Non-pigmented ciliary epithelial cell (primary cell): ENCODE data around the gene POF1B.
"Not testable (repeated sequence)": the region's sequence is repeated elsewhere in the genome, so short reads cannot be mapped to it uniquely, and the experiment has no call there.

Experiments
- DNase-seq: peaks from one replicate; pipeline ENCODE4 v3.0.0-alpha.2; 2010; ENCODE audit warnings: low read depth

Gene POF1B

DNA sequence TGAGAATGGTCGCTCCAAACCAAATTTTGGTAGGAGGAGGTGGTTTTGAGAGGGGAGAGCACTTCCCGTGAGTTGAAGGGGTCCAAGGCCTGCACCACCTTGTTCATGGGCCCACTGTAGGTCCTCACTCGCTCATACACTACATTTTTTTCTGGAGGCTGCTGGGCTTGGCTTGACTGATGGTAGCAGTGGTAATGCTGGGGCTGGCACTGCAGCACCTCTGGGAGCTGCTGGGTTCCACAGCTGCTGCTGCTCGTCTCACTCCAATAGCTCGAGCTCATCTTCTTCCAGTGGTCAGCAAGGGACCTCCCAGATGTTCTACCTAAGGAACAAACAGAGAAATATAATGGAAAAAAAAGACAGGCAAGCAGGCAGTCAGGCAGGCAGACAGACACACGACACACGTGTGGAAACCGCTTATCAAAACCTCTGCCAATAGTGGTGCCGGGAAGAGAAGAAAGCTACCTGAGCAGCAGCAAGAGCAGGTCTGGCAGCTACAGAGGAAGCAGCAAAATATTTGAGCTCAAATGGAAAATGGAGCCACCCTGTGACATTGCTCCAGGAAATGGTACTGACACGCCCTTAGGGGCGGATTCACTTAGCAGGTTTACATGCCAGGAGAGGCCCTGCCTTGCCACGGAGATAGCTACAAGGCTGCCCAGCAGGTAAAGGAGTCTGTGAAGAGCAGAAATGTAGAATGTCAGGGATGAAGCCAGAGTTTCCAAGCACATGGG lies at the start of gene POF1B:
Gene POF1B, minus strand, starts transcription at position 492 of the 734 bp plus-strand sequence. Its CDS starts 211 bp downstream, at position 281.
- DNase-seq = no peak

GRCh38 chrX:85429066-85429465 lies 49.6 kb upstream of the POF1B start:
- DNase-seq = no peak

DNA sequence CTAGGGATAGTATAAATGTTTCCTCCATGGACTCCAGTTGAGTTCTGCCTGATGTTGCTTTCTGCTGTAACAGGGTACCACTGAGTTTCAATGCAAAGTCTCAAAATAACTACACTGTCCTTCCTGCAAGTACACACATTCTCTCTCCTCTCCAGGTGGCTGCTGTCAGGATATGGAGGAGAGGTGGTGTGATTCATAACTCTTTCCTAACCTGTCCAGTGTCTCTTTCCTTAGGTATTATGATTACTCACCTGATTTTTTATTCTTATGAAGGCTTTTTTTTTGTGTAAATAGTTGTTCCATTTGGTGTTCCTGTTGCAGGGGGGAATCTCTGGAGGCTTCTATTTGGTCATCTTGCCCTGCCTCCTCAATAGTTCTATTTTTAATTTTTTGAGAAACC lies 39.8 kb upstream of the POF1B start:
- no peak for DNase-seq

- DNase-seq = no peak
These were observed 12.4 kb upstream of the POF1B start for GRCh38 chrX:85391878-85392238.

GRCh38 chrX:85391185-85391877 lies 11.9 kb upstream of the POF1B start:
- DNase-seq = no peak

DNA sequence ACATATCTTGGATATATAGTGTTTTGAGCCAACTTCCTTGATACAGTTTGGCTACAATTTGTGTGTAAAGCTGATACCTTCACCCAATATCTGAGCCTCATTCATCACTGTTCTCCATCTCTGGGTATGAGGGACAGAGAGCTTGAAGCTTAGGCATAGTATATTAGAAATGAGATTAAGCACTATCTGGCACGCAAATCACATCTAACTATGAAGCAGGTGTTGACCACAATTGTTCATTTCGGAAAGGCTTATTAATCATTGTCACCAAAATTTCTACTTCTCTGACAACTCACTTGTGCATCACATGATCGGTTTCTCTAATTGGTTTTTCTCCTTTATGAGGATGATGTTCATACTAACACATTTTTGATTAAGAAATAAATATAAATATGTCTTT lies 2.1 kb upstream of the POF1B start:
- no peak for DNase-seq

- no peak for DNase-seq
These were observed 1.0 kb downstream of the POF1B start for GRCh38 chrX:85378461-85378860.

DNA sequence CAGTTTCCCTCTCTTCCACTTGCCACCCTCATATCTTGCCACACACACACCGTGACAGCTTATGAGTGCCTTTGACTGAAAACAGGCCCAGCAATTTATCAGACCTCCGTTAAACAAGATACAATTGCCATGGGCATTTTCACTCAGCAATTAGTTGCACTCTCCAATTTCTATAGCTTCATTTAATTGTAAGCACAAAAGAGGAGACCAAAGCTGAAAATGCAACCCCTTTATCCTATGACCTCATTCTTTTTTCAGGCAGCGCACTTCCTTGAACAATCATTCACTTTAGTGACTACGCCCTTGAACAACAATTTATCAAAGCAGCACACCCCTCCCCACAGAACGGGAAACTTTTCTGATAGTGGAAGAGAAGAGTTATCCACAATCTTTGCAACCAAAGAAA lies 4.1 kb downstream of the POF1B start:
- DNase-seq = no peak

DNA sequence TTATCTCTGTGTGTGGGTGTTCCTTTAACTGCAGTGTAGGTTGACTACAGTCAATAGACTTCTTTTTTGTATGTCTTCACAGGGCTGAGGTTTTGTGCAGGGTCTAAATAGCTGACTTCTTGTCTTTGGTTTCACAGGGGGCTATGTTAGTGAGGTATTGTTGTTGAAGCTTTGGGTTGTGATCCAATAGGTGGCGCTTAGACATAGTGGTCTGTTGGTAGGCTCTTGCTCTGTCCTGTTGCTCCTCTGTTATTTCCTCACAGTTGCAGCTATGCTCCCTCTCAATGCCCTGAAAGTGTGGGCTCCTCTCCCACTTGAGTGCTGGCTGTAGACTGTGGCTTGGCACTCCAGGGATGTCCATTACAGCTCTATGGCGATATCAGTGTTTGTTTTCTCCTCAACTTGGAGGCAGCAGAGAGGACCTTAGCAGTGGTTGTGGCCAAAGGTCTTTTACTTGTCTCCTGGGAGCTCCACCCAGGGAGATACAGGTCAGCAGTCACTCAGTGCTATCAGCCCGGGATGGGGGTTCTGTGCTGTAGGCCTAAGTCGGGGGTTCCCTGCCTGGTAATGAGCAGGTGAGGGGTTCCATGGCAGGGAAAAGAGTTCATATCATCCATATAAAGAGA lies 14.0 kb downstream of the POF1B start:
- no peak for DNase-seq

GRCh38 chrX:85359051-85359450 lies 20.4 kb downstream of the POF1B start:
- no peak for DNase-seq

- DNase-seq = no peak
These were observed 33.9 kb downstream of the POF1B start for GRCh38 chrX:85345523-85345922.

- no peak for DNase-seq
These were observed 52.5 kb downstream of the POF1B start for GRCh38 chrX:85327060-85327333.

DNA sequence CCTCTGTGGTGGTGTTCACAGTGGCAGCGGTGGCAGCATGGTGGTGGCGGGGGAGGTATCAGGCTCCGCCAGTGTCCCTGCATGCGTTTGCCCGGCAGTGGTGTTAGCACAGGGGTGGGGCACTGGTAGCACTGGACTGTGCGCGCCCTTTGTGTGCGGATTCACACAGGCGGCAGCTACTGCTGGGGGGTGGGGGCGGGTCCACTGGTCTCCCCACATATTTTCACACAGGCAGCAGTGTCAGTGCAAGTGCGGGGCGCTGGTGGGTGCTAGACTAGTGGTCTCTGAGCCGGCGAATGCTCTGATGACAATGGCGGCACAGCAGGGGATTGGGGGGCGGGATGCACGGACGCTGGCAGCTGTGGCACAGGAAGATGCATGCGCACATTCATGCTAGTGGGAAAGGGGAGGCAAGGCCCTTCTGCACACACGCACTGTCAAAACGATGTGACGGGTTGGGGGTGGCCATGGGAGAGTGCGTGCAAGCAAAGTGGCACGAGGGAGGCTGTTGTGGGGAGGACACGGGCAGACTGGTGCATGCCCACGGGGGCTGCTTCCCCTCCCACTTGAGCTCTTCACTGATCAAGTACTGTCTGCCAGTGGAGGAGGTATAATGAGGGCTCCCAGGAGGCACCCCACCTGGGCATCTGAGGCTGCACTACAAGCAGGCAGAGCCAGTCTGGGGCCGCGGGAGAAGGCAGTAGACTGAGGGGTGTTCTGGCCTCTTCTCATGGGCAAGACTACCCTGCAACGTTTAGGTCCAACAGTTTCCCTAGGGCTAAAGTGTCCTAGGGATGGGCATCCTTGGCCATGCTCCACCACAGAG lies 53.0 kb downstream of the POF1B start:
- no peak for DNase-seq

DNA sequence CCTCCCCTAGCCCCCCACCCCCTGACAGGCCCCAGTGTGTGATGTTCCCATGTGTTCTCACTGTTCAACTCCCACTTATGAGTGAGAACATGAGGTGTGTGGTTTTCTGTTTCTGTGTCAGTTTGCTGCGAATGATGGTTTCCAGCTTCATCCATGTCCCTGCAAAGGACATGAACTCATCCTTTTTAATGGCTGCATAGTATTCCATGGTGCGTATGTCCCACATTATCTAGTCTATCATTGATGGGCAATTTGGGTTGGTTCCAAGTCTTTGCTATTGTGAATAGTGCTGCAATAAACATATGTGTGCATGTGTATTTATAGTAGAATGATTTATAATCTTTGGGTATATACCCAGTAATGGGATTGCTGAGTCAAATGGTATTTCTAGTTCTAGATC lies 68.1 kb downstream of the POF1B start:
- DNase-seq = not testable (repeated sequence)

- DNase-seq = no peak
These were observed 69.7 kb downstream of the POF1B start for GRCh38 chrX:85309717-85310116.

- DNase-seq = no peak
These were observed 75.9 kb downstream of the POF1B start for GRCh38 chrX:85303544-85303943.

DNA sequence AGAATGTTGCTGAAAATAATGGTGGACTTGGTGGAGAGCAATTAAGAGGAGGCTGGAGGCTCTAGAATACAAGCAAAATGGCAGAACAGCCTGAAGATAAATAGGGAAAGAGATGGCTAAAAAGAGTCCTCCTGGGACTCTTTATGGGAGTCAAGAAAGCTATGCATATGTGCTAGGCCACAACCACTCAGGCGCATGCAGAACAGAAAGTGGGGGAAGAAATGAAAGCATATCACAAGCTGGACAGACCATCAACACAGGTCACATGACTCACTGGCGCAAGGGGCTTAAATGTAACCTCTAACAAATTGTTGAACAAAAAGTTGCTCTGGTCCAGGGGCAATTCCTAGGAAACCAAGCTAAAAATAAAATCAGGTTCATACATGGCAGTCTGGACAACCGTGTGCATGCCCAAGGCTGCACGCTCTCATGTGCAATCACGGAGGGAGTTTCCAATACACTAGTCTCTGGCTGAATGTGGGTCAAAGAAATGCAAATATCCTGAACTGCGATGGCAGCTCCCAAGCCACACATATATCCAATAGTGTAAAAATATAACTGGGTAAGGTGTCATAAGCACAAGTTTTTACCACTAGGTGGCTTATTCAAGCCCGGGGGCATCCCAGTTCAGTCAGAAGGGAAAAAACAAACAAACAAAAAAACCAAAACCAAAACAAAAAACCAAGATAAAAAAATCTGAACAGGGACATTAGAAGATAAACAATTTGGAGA lies 90.3 kb downstream of the POF1B start:
- no peak for DNase-seq

- not testable (repeated sequence) for DNase-seq
These were observed 94.2 kb downstream of the POF1B start for GRCh38 chrX:85285286-85285685.

- no peak for DNase-seq
These were observed 134.8 kb downstream of the POF1B start for GRCh38 chrX:85244450-85245211.

DNA sequence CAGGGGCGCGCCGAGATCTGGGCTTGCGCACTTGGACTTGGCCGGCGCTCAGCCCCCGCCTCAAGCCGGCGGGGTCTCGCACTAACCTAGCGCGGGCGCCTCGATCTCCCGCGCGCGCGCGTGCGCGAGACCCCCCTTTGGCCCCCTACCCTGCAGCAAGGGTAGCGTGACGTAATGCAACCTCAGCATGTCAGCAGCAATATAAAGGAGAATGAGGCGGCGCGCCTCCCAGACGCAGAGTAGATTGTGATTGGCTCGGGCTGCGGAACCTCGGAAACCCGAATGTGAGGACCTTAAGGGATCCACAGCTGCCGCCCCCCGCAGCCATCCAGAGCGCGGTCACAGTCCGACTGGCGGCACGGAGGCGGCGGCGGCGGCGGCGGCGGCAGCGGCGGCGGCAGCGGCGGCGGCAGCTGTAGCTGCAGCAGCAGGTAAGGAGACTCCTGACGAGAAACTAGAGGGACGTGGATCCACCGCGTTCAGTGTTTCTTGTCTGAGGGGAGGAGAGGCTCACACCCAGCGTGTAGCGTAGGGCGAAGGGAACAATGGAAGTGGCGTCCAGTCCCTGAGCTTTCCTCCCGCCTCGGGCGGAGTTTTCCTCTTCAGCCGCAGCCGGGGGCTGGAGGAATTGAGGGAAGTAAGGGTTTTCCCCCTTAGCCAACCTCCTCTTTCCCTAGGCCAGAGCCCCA lies 135.6 kb downstream of the POF1B start, which contains the start of the genes SATL1 and ZNF711:
Gene SATL1, minus strand, starts transcription at position 19 of the 689 bp plus-strand sequence. CDS start 134,811 bp downstream, outside the sequence.
Gene ZNF711, plus strand, starts transcription at position 231 of the 689 bp plus-strand sequence. CDS start 3,582 bp downstream, outside the sequence.
- DNase-seq = no peak
